A549 (cell line): ENCODE measurements around the gene ATP1A2. TPM values are rescaled to one million over a fixed set of nuclear protein-coding genes. Genes with fewer than 3 reads are reported as not detected.

ENCODE experiments used
- ATAC-seq, 2 experiments: fragments of 200-7000 bp in 1 of 2; fragments of >200 bp in 1 of 2; cut with Nextera tagmentation in 1 of 2; cut with Tn5 transposase in 1 of 2; 3 replicates each; pipeline versions ENCODE4 v1.8.0 to v1.9.1; 2018 to 2020; ENCODE audit warnings: mild to moderate bottlenecking in 1 of 2, moderate library complexity in 1 of 2
- CTCF ChIA-PET: fragments of 300-600 bp; sonication (Branson Sonifier 250); formaldehyde crosslinking; extraction: SDS; loops from one replicate; lab custom pipeline; 2021; ENCODE audit warnings: antibody characterized with exemption, inconsistent platforms; lab: Yijun Ruan, JAX
- POLR2A ChIA-PET: fragments of 350-600 bp; formaldehyde crosslinking; extraction: SDS; loops from one replicate; lab custom pipeline; 2021; ENCODE audit warnings: antibody characterized with exemption, inconsistent platforms; lab: Yijun Ruan, JAX
- DNase-seq, 2 experiments: peaks; one replicate each; pipeline versions ENCODE4 v3.0.0 to v3.0.0-alpha.2; 2011 to 2016; ENCODE audit warnings: low read depth in 1 of 2, low spot score in 1 of 2
- FAIRE-seq: peaks from 2 replicates; lab custom pipeline; 2011; peaks lifted over from hg19 to GRCh38; lab: Jason Lieb, UNC
- H3K27ac ChIP-seq, 2 experiments: fragments of >200 bp; sonication (Bioruptor Twin); formaldehyde crosslinking; 3 replicates each; pipeline ENCODE4 v1.5.1; 2016 to 2017
- H3K4me1 ChIP-seq: fragments of >200 bp; sonication (Bioruptor Twin); formaldehyde crosslinking; 3 replicates; pipeline ENCODE4 v1.6.1; 2016
- H3K4me2 ChIP-seq: fragments of >200 bp; sonication (Bioruptor Twin); formaldehyde crosslinking; 3 replicates; pipeline ENCODE4 v1.6.1; 2016
- H3K4me3 ChIP-seq: fragments of >200 bp; sonication (Bioruptor Twin); formaldehyde crosslinking; 3 replicates; pipeline ENCODE4 v1.5.1; 2016
- H3K9me3 ChIP-seq: fragments of >200 bp; sonication (Bioruptor Twin); formaldehyde crosslinking; 3 replicates; pipeline ENCODE4 v1.6.1; 2016
- CBX2 ChIP-seq: fragments of 200-600 bp; sonication (generic); IDR thresholded peaks from 2 replicates; pipeline ENCODE4 v1.6.1; 2016; ENCODE audit warnings: low read depth, mild to moderate bottlenecking, borderline replicate concordance
- CEBPB ChIP-seq, 2 experiments: fragments of >200 bp in 1 of 2; sonication (Bioruptor Twin) in 1 of 2; formaldehyde crosslinking in 1 of 2; IDR thresholded peaks; 2 replicates each; pipeline ENCODE4 v1.6.1; 2012 to 2016
- CHD4 ChIP-seq: fragments of 200-600 bp; sonication (generic); IDR thresholded peaks from 2 replicates; pipeline ENCODE4 v1.6.1; 2016; ENCODE audit warnings: antibody characterized with exemption, mild to moderate bottlenecking, borderline replicate concordance
- EP300 ChIP-seq, 2 experiments: fragments of >200 bp; sonication (Bioruptor Twin); formaldehyde crosslinking; IDR thresholded peaks; 2 replicates in 1 of 2; 3 replicates in 1 of 2; pipeline ENCODE4 v1.6.1; 2016 to 2017
- ESRRA ChIP-seq: fragments of 150-350 bp; IDR thresholded peaks from 2 replicates; pipeline ENCODE4 v1.6.1; 2014; ENCODE audit warnings: mild to moderate bottlenecking, low read length, borderline replicate concordance
- FOXS1 ChIP-seq: fragments of 250-450 bp; sonication (Bioruptor Pico); IDR thresholded peaks from 2 replicates; pipeline ENCODE4 v1.5.0; 2020; ENCODE audit warnings: mild to moderate bottlenecking, moderate library complexity
- HMGXB4 ChIP-seq: fragments of 250-450 bp; sonication (Bioruptor Pico); IDR thresholded peaks from 2 replicates; pipeline ENCODE4 v1.5.0; 2021; ENCODE audit warnings: mild to moderate bottlenecking, moderate library complexity, borderline replicate concordance
- JUN ChIP-seq, 2 experiments: fragments of >200 bp; sonication (Bioruptor Twin); formaldehyde crosslinking; IDR thresholded peaks; 2 replicates in 1 of 2; 3 replicates in 1 of 2; pipeline ENCODE4 v1.6.1; 2016 to 2017
- JUNB ChIP-seq: fragments of >200 bp; sonication (Bioruptor Twin); formaldehyde crosslinking; IDR thresholded peaks from 2 replicates; pipeline ENCODE4 v1.6.1; 2016
- KDM1A ChIP-seq: fragments of 200-600 bp; sonication (generic); IDR thresholded peaks from 2 replicates; pipeline ENCODE4 v1.6.1; 2016; ENCODE audit warnings: low read depth, mild to moderate bottlenecking
- MAZ ChIP-seq: fragments of 150-350 bp; IDR thresholded peaks from 2 replicates; pipeline ENCODE4 v1.6.1; 2014; ENCODE audit warnings: antibody characterized with exemption, low read depth, low read length, borderline replicate concordance
- PHF8 ChIP-seq: fragments of 200-600 bp; sonication (generic); IDR thresholded peaks from 2 replicates; pipeline ENCODE4 v1.6.1; 2016; ENCODE audit warnings: low read depth, mild to moderate bottlenecking, antibody characterized with exemption, moderate library complexity, borderline replicate concordance
- POLR2A ChIP-seq: IDR thresholded peaks from 2 replicates; pipeline ENCODE4 v1.6.1; 2012; ENCODE audit warnings: mild to moderate bottlenecking, low read length
- RARB ChIP-seq: fragments of 250-450 bp; sonication (Bioruptor Pico); IDR thresholded peaks from 2 replicates; pipeline ENCODE4 v1.8.0; 2021; ENCODE audit warnings: mild to moderate bottlenecking, moderate library complexity
- RFX5 ChIP-seq: fragments of 450-650 bp; IDR thresholded peaks from 2 replicates; pipeline ENCODE4 v1.7.1; 2014; ENCODE audit warnings: antibody characterized with exemption, mild to moderate bottlenecking, moderate library complexity
- USF2 ChIP-seq: fragments of 450-650 bp; IDR thresholded peaks from 2 replicates; pipeline ENCODE4 v1.6.1; 2014; ENCODE audit warnings: antibody characterized with exemption
- ZNF302 ChIP-seq: fragments of 250-450 bp; sonication (Bioruptor Pico); IDR thresholded peaks from 2 replicates; pipeline ENCODE4 v1.9.0; 2021; ENCODE audit warnings: inconsistent platforms, mild to moderate bottlenecking, moderate library complexity
- ZSCAN20 ChIP-seq: fragments of 250-450 bp; sonication (Bioruptor Pico); IDR thresholded peaks from 2 replicates; pipeline ENCODE4 v1.8.0; 2022; ENCODE audit warnings: mild to moderate bottlenecking, moderate library complexity
- WGBS: methylation state at CpG from one replicate; pipeline ENCODE4 v1.1.6; 2017; ENCODE audit errors: missing lambda C conversion rate; 5-methylcytosine and 5-hydroxymethylcytosine counted together
- polyA plus RNA-seq, 4 experiments: library from polyadenylated mRNA; depleted of rRNA in 3 of 4; stranded (reverse); fragments of >200 nt; fragmentation: RNase III in 1 of 4; extraction: RNeasy Plus Mini Kit Qiagen cat#74134 plus additional on column Dnase treatment in 1 of 4; gene quantifications; 2 replicates in 3 of 4; 3 replicates in 1 of 4; pipeline ENCODE4 v1.2.3, GENCODE V29; 2011 to 2017

The ATP1A2 gene
- polyA plus RNA-seq, 2 of the 4 experiments (the other 2 are of a cell fraction) = 0.09 TPM; not detected in 1

- TF ChIP-seq HMGXB4 (CRISPR knock-in tag) (no peak), PHF8 (no peak), ZNF302 (no peak)
Measured at GRCh38 chr1:160070243-160071163, 45.1 kb upstream of the ATP1A2 start (continued).

- CTCF ChIA-PET = interaction anchor here (1.2 to 30.0 kb wide), 4 partner anchors 12 to 30 kb away, joined by 4 to 409 read pairs (median 11); partner anchors contain the start of gene KCNJ9
- no peak for FAIRE-seq
- no peak overlapping the region for H3K27ac ChIP-seq
- no peak for TF ChIP-seq JUN (IDR thresholded peaks at IDR 0.05)
- TF ChIP-seq HMGXB4 (CRISPR knock-in tag) = no peak
- TF ChIP-seq ESRRA = no peak
- WGBS = 66% methylated on average over 5 of the region's 5 CpGs
- POLR2A ChIA-PET = no interaction called here
- H3K9me3 ChIP-seq = no peaks in the 10 kb centered on the region
- no peak overlapping the region for H3K4me2 ChIP-seq
- H3K4me3 ChIP-seq = no peak overlapping the region
- H3K4me1 ChIP-seq = no peaks in the 10 kb centered on the region
- ATAC-seq = no peak
- no peak for DNase-seq
Measured at GRCh38 chr1:160071289-160071688, 44.3 kb upstream of the ATP1A2 start.

GRCh38 chr1:160074865-160075264 lies 40.7 kb upstream of the ATP1A2 start:
- ATAC-seq (no peak), DNase-seq (no peak), FAIRE-seq (no peak)
- ChIA-PET CTCF (interaction anchor here (1.3 to 30.0 kb wide), 3 partner anchors 9 to 177 kb away, joined by 5 to 409 read pairs (median 258); partner anchors contain the start of gene KCNJ9), POLR2A (no interaction called here)
- no peak for TF ChIP-seq CEBPB (IDR thresholded peaks at IDR 0.05)
- TF ChIP-seq EP300 (IDR thresholded peaks at IDR 0.05) = no peak
- TF ChIP-seq CBX2 = no peak
- TF ChIP-seq POLR2A = no peak
- no peak for TF ChIP-seq FOXS1 (CRISPR knock-in tag)
- no peak for TF ChIP-seq KDM1A
- TF ChIP-seq RFX5 = no peak
- TF ChIP-seq ZSCAN20 (CRISPR knock-in tag) = no peak
- no peak for TF ChIP-seq CHD4
- TF ChIP-seq USF2 = no peak
- no peak for TF ChIP-seq HMGXB4 (CRISPR knock-in tag)
- no peak for TF ChIP-seq MAZ
- no peak for TF ChIP-seq JUNB
- TF ChIP-seq RARB (CRISPR knock-in tag) = no peak
- H3K27ac ChIP-seq = no peak overlapping the region
- no peak overlapping the region for H3K4me2 ChIP-seq
- WGBS = 22% methylated on average over 4 of the region's 4 CpGs
- no peak overlapping the region for H3K4me3 ChIP-seq
- no peaks in the 10 kb centered on the region for H3K4me1 ChIP-seq
- no peaks in the 10 kb centered on the region for H3K9me3 ChIP-seq
